Body of pancreas (tissue), 4 donors: ENCODE data around the gene C5orf63. TPM values are rescaled to one million over a fixed set of nuclear protein-coding genes. Genes with fewer than 3 reads are reported as not detected.

ENCODE experiments used
- ATAC-seq: fragments of 150-250 bp; one replicate; pipeline ENCODE4 v1.9.1; 2016
- DNase-seq, 4 donors: peaks; one replicate each; pipeline ENCODE4 v3.0.0-alpha.2; 2019
- H3K27ac ChIP-seq, 4 donors: fragments of 200-600 bp; sonication (generic); 1 replicate in 3 of 4; 2 replicates in 1 of 4; pipeline versions ENCODE4 v1.5.1 to v1.6.1; 2016 to 2019; ENCODE audit warnings: mild to moderate bottlenecking in 1 of 4, mixed read lengths in 1 of 4, moderate library complexity in 1 of 4
- H3K27me3 ChIP-seq, 2 donors: fragments of 200-600 bp; sonication (generic); one replicate each; pipeline ENCODE4 v1.6.0; 2016; ENCODE audit warnings: mild to moderate bottlenecking in 1 of 2
- H3K36me3 ChIP-seq, 2 donors: fragments of 200-600 bp; sonication (generic); replicated peaks in 1 of 2; 2 replicates each; pipeline ENCODE4 v1.5.1; 2016; ENCODE audit warnings: low read depth in 2 of 2; ENCODE audit not compliant: insufficient read depth in 1 of 2
- H3K4me1 ChIP-seq: fragments of 200-600 bp; sonication (generic); one replicate; pipeline ENCODE4 v1.6.0; 2016
- H3K4me3 ChIP-seq, 2 donors: fragments of 200-600 bp; sonication (generic); 1 replicate in 1 of 2; 2 replicates in 1 of 2; pipeline ENCODE4 v1.5.1; 2016 to 2019
- H3K9me3 ChIP-seq, 3 donors: fragments of 200-600 bp; sonication (generic); 1 replicate in 2 of 3; 2 replicates in 1 of 3; pipeline ENCODE4 v1.5.1; 2016
- CTCF ChIP-seq, 7 experiments: fragments of 450-650 bp in 4 of 7; fragments of 200-600 bp in 3 of 7; sonication (generic) in 3 of 7; IDR thresholded peaks; one replicate each; pipeline ENCODE4 v1.5.1; 2016 to 2019; ENCODE audit warnings: antibody characterized with exemption in 7 of 7
- POLR2A ChIP-seq, 3 donors: fragments of 450-650 bp; IDR thresholded peaks; one replicate each; pipeline ENCODE4 v1.6.1; 2016; ENCODE audit warnings: antibody characterized with exemption in 3 of 3, mild to moderate bottlenecking in 2 of 3
- whole genome bisulfite sequencing, 2 donors: methylation state at CpG; one replicate each; pipeline ENCODE4 v1.1.5; 2017; 5-methylcytosine and 5-hydroxymethylcytosine counted together
- intact Hi-C: fragments of 100-400 bp; cut with DNase I; formaldehyde crosslinking; loops from one replicate; pipeline ENCODE4 v1.15.1; 2023
- total RNA-seq, 2 donors: library from RNA; depleted of rRNA; stranded (reverse); fragments of >200 nt; gene quantifications; one replicate each; pipeline ENCODE4 v1.1.0, GENCODE V29; 2016

C5orf63 gene
- total RNA-seq, 2 donors from 2014 or later: 0.99 to 3.9 TPM

DNA sequence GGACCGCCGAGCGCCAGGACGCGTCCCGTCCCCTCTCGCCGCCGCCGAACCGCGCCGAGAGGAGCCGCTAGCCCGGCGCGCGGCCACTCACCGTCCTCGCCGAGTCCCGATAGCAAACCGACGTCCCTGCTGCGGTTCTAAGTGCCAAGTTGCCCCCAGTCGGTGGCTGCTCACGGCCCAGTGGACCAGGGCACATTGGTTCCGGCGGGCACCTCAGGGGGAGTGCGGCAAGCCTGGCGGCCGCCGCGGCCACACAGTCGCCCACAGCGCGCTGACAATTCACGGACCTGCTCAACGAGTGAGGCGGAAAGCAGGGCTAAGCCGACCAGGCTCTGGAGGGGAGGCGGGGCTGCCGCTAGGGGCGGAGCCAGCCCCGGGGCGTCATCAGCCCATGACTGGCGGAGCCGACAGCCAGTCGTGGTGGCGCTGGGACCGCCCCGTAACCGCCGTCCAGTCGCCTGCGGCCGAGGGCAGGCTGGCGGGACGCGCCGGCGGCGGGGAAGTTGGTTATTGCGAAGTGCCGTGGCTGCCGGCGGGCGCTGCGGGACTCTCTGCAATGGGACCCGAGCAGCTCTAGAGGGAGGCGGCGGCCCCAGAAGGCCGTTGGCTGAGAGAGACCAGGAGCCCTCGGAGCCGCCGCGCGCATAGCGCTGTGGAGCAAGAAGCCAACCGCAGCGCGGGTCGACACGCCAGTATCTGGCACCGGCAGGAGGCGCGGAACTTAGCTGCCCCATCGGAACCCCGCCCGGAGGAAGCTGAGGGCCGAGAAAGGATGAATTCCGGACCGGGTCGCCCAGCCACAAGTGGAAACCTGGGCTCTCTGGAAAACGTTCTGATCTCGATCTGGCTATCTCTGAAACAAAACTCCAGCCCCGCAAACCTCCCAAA, 42.8 kb downstream of the C5orf63 start, which contains the start of gene MARCHF3:
TSS of gene MARCHF3 (minus strand) at position 300 of the 888 bp plus-strand sequence. CDS start 112,387 bp downstream, outside the sequence.
- intact Hi-C loops: no loop called here
- H3K27ac ChIP-seq: peak within 1 kb of the TSS; percentile 47 to 89 (median 82)
- H3K9me3 ChIP-seq: no peaks in the 10 kb centered on the region
- H3K4me1 ChIP-seq: peaks cover 31% of the 10 kb centered on the region
- DNase-seq (peak; percentile 96 to 97 (median 96)), ATAC-seq (peak; percentile 97)
- no peaks in the 10 kb centered on the region for H3K27me3 ChIP-seq
- WGBS, 2 donors: 0% methylated on average over 1 to 84 of the region's 97 CpGs
- no peaks in the 10 kb centered on the region for H3K36me3 ChIP-seq
- H3K4me3 ChIP-seq: peak within 1 kb of the TSS; percentile 50 to 68
- TF ChIP-seq CTCF (IDR thresholded peaks at IDR 0.05) (peak in 4 of 7 experiments; percentile 28 to 35 (median 31)), POLR2A (IDR thresholded peaks at IDR 0.05) (peak; percentile 97 to 98 (median 98))

DNA sequence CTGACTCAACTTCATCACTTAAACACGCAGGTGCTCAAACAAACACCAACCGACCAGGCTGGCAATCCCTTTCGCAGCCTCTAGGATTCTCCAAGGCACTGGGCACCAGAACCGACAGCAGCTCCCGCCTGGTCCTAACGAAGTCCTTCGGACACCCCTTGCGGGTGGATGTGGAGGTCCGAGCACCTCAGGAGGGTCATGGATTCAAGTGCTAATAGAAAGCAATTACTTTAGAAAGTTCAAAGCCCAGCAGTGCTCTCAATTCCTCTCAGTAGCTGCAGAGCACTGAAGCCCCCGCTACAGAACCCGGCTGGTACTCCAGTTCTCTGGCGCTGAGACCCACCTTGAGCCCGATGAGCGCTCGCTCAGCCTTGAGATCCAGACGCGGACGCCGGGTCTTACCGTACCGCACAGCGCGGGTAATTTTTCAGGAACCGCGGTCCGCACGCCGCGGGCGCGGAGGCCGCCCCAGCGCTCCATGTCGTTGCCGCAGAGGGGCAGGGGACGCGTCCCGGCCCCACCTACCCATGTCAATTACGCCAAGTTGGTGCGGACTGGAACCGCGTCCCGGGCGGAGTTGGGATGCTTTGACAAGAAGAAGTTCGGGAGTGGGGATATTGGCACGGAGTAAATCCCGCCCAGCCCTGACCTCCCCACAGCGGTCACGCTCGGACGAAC, 43.6 kb downstream of the C5orf63 start:
- no peaks in the 10 kb centered on the region for H3K36me3 ChIP-seq
- ATAC-seq (peak; percentile 47), DNase-seq (peak; percentile 63 to 76 (median 72))
- peak overlapping the region; percentile 47 to 89 (median 82) for H3K27ac ChIP-seq
- no peaks in the 10 kb centered on the region for H3K9me3 ChIP-seq
- H3K4me3 ChIP-seq: peak overlapping the region; percentile 37 to 68
- no peak for TF ChIP-seq POLR2A (IDR thresholded peaks at IDR 0.05)
- TF ChIP-seq CTCF (IDR thresholded peaks at IDR 0.05): peak; percentile 6 to 60 (median 45)
- intact Hi-C loops: no loop called here
- WGBS, 2 donors: 0% methylated on average over 11 to 51 of the region's 51 CpGs
- H3K27me3 ChIP-seq: no peaks in the 10 kb centered on the region
- peaks cover 31% of the 10 kb centered on the region for H3K4me1 ChIP-seq

DNA sequence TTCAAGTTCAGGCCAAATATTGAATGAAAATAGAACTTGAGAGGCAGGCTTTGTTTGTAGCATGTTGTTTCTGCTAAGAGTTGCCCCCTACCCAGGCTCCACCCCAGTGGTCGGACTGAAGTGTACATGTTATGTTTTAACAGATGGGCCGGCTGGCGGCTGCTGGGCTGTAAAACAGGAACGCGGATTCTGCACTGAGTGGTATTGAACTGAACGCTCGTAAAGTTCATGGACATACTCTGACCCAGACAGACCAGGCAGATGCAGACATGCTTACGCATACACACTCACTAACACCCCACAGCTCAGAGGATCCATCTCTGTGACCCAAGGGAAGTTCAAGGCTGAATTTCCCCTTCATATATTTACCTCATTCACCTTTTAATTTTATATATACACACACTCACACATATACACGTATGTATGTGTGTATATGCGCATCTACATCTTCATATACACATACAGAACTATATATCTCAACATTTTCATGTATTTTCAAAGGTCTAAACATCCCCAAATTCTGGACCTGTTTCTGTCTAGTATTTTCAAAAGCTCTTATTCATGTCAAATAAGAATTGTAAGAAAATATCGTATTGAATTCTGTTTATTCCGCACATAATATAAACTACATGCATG, 44.4 kb downstream of the C5orf63 start:
- ATAC-seq: no peak

GRCh38 chr5:127027539-127027938, 45.8 kb downstream of the C5orf63 start:
- H3K4me3 ChIP-seq: no peak overlapping the region
- DNase-seq (no peak), ATAC-seq (no peak)
- whole genome bisulfite sequencing, 2 donors: 50 to 65% methylated on average over 1 of the region's 1 CpG
- no peaks in the 10 kb centered on the region for H3K36me3 ChIP-seq
- peaks cover 31% of the 10 kb centered on the region for H3K4me1 ChIP-seq
- H3K9me3 ChIP-seq: no peaks in the 10 kb centered on the region
- intact Hi-C loops: no loop called here
- peak overlapping the region in 3 of 4 donors; percentile 28 to 56 (median 34) for H3K27ac ChIP-seq
- H3K27me3 ChIP-seq: no peaks in the 10 kb centered on the region
- TF ChIP-seq CTCF (IDR thresholded peaks at IDR 0.05) (no peak), POLR2A (IDR thresholded peaks at IDR 0.05) (no peak)

More for the DNA sequence above, 44.4 kb downstream of the C5orf63 start:
- H3K4me1 ChIP-seq: peaks cover 31% of the 10 kb centered on the region
- DNase-seq: peak; percentile 12 to 16 (median 14)
- H3K27ac ChIP-seq: peak overlapping the region in 3 of 4 donors; percentile 31 to 89 (median 85)
- no peaks in the 10 kb centered on the region for H3K9me3 ChIP-seq
- peak overlapping the region in 1 of 2 donors; percentile 68 for H3K4me3 ChIP-seq
- TF ChIP-seq POLR2A (IDR thresholded peaks at IDR 0.05): no peak
- no peak for TF ChIP-seq CTCF (IDR thresholded peaks at IDR 0.05)
- no peaks in the 10 kb centered on the region for H3K27me3 ChIP-seq
- no peaks in the 10 kb centered on the region for H3K36me3 ChIP-seq
- intact Hi-C loops: no loop called here
- WGBS, 2 donors: 17 to 42% methylated on average over 12 of the region's 12 CpGs
